ENCODE results near the gene PIK3R6. TPM values are rescaled to one million over a fixed set of nuclear protein-coding genes. Genes with fewer than 3 reads are reported as not detected.
A peak's percentile ranks its signal among the peaks of the same experiment; 100 is the strongest.

PIK3R6 gene
- total RNA-seq, 1 experiment from 2014 or later = not detected

- H3K27ac ChIP-seq (ENCODE audit: insufficient read length, low read depth, low read length) = no peak overlapping the region
- no peaks in the 10 kb centered on the region for H3K9me3 Mint-ChIP-seq
- no peak overlapping the region for H3K56ac ChIP-seq (ENCODE audit: insufficient read length, low read depth, low read length)
- no peak overlapping the region for H4K5ac ChIP-seq (ENCODE audit: insufficient read length, low read depth, low read length)
- no peak overlapping the region for H4K91ac ChIP-seq (ENCODE audit: insufficient read length, low read depth, low read length)
- no peak overlapping the region for H2AK5ac ChIP-seq (ENCODE audit: insufficient read length, low read length)
- no peak overlapping the region for H2BK5ac ChIP-seq (ENCODE audit: insufficient read length, low read length)
- no peak overlapping the region for H2BK20ac ChIP-seq (ENCODE audit: low read depth, low read length, poor library complexity, severe bottlenecking)
- H3K27me3 ChIP-seq (ENCODE audit: insufficient read depth, low read length) = no peaks in the 10 kb centered on the region
- no peak overlapping the region for H2BK12ac ChIP-seq (ENCODE audit: insufficient read length, low read depth, low read length)
- H2BK15ac ChIP-seq (ENCODE audit: low read depth, low read length) = no peak overlapping the region
- H3K9me3 ChIP-seq (ENCODE audit: control insufficient read depth, low read depth, low read length) = no peaks in the 10 kb centered on the region
- H4K20me1 ChIP-seq (ENCODE audit: control insufficient read depth, insufficient read depth, insufficient read length) = no peaks in the 10 kb centered on the region
- WGBS (ENCODE audit: extremely low coverage, insufficient read length, low lambda C conversion rate) = no CpG with 5 or more reads among the region's 1 CpG
- no peak overlapping the region for H3K4me2 ChIP-seq (ENCODE audit: insufficient read depth, insufficient read length, low read length)
- peaks cover 10 to 12% of the 10 kb centered on the region in 2 experiments for H3K4me1 Mint-ChIP-seq
- H3K4me3 Mint-ChIP-seq = no peak overlapping the region
- no peak overlapping the region for H3K9ac ChIP-seq (ENCODE audit: extremely low read depth, insufficient read length, low read length)
- no peaks in the 10 kb centered on the region for H3K79me2 ChIP-seq (ENCODE audit: insufficient read depth, low read length)
- no peaks in the 10 kb centered on the region for H3K79me1 ChIP-seq (ENCODE audit: insufficient read depth, low read depth, low read length, poor library complexity, severe bottlenecking)
- TF ChIP-seq, protein P1, sequence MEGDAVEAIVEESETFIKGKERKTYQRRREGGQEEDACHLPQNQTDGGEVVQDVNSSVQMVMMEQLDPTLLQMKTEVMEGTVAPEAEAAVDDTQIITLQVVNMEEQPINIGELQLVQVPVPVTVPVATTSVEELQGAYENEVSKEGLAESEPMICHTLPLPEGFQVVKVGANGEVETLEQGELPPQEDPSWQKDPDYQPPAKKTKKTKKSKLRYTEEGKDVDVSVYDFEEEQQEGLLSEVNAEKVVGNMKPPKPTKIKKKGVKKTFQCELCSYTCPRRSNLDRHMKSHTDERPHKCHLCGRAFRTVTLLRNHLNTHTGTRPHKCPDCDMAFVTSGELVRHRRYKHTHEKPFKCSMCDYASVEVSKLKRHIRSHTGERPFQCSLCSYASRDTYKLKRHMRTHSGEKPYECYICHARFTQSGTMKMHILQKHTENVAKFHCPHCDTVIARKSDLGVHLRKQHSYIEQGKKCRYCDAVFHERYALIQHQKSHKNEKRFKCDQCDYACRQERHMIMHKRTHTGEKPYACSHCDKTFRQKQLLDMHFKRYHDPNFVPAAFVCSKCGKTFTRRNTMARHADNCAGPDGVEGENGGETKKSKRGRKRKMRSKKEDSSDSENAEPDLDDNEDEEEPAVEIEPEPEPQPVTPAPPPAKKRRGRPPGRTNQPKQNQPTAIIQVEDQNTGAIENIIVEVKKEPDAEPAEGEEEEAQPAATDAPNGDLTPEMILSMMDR (conservative IDR thresholded peaks at IDR 0.05) = peak; percentile 67
- H3K27ac Mint-ChIP-seq = no peak overlapping the region
- H3K4ac ChIP-seq (ENCODE audit: low read depth, low read length) = no peak overlapping the region
- no peak for DNase-seq
- no peak overlapping the region for H3K23ac ChIP-seq (ENCODE audit: insufficient read length, low read depth, low read length)
- no peaks in the 10 kb centered on the region; a peak in 1 of 7 replicates for H3K36me3 Mint-ChIP-seq (ENCODE audit: insufficient read depth in 1 of 3, low read depth in 3 of 3)
- no peak overlapping the region for H4K8ac ChIP-seq (replicated peaks; ENCODE audit: insufficient read length, low read depth, low read length)
- no peaks in the 10 kb centered on the region for H3K23me2 ChIP-seq (ENCODE audit: insufficient read length, low read depth, low read length, poor library complexity, severe bottlenecking)
- H2BK120ac ChIP-seq (ENCODE audit: low read depth, low read length, poor library complexity, severe bottlenecking) = no peak overlapping the region
- H3K4me1 ChIP-seq (ENCODE audit: insufficient read depth, low read length) = no peaks in the 10 kb centered on the region
- H2AFZ ChIP-seq (ENCODE audit: low read length) = no peak overlapping the region
- peaks cover 18% of the 10 kb centered on the region for H3K27me3 Mint-ChIP-seq (ENCODE audit: low read depth)
- no peak overlapping the region for H3T11ph ChIP-seq (ENCODE audit: low read length)
- H3K14ac ChIP-seq (ENCODE audit: insufficient read depth, low read length) = no peak overlapping the region
- no peak overlapping the region for H3K18ac ChIP-seq (ENCODE audit: insufficient read length, low read depth, low read length)
These were observed 113.5 kb downstream of the PIK3R6 start for GRCh38 chr17:8753976-8754440.
